Small intestine (tissue), 7 donors: ENCODE data around the gene POLR1G. TPM values are rescaled to one million over a fixed set of nuclear protein-coding genes. Genes with fewer than 3 reads are reported as not detected.
"Not testable (repeated sequence)": the region's sequence is repeated elsewhere in the genome, so short reads cannot be mapped to it uniquely, and the experiment has no call there.

Experiments
- DNase-seq, 2 donors: peaks; one replicate each; pipeline versions ENCODE4 v3.0.0 to v3.0.0-alpha.2; 2013
- FAIRE-seq: peaks from 2 replicates; lab custom pipeline; 2012; peaks lifted over from hg19 to GRCh38; lab: Jason Lieb, UNC
- H3K27ac ChIP-seq, 3 donors: one replicate each; pipeline ENCODE4 v1.5.1; 2013; ENCODE audit warnings: low read length in 2 of 3, mild to moderate bottlenecking in 2 of 3, control low read depth in 1 of 3, inconsistent platforms in 1 of 3, low read depth in 1 of 3, moderate library complexity in 1 of 3
- H3K27me3 ChIP-seq, 3 donors: one replicate each; pipeline ENCODE4 v1.6.1; 2013; ENCODE audit warnings: low read length in 3 of 3, inconsistent platforms in 1 of 3; ENCODE audit not compliant: control insufficient read depth in 3 of 3, insufficient read depth in 3 of 3
- H3K36me3 ChIP-seq, 3 donors: one replicate each; pipeline ENCODE4 v1.6.1; 2013; ENCODE audit warnings: low read length in 3 of 3, inconsistent platforms in 1 of 3, low read depth in 1 of 3, mild to moderate bottlenecking in 1 of 3, moderate library complexity in 1 of 3; ENCODE audit not compliant: control insufficient read depth in 3 of 3, insufficient read depth in 2 of 3
- H3K4me1 ChIP-seq, 3 donors: one replicate each; pipeline ENCODE4 v1.6.1; 2013; ENCODE audit warnings: low read length in 2 of 3, inconsistent platforms in 1 of 3, low read depth in 1 of 3, mild to moderate bottlenecking in 1 of 3, moderate library complexity in 1 of 3; ENCODE audit not compliant: control insufficient read depth in 3 of 3, insufficient read depth in 2 of 3
- H3K4me3 ChIP-seq, 3 donors: one replicate each; pipeline ENCODE4 v1.5.1; 2013; ENCODE audit warnings: low read length in 3 of 3, control low read depth in 1 of 3, inconsistent platforms in 1 of 3, low read depth in 1 of 3, mild to moderate bottlenecking in 1 of 3, moderate library complexity in 1 of 3
- H3K9me3 ChIP-seq, 2 donors: one replicate each; pipeline ENCODE4 v1.6.1; 2013; ENCODE audit warnings: low read depth in 1 of 2, low read length in 1 of 2; ENCODE audit not compliant: control insufficient read depth in 2 of 2, insufficient read depth in 1 of 2
- WGBS, 3 donors: extraction: QIAGEN DNeasy Blood & Tissue Kit; methylation state at CpG; one replicate each; pipeline ENCODE4 v1.1.7; 2013; 5-methylcytosine and 5-hydroxymethylcytosine counted together
- polyA plus RNA-seq, 4 donors: library from polyadenylated mRNA; stranded (reverse) in 3 of 4; unstranded in 1 of 4; fragments of 200-250 nt in 3 of 4; fragments of 120-200 nt in 1 of 4; gene quantifications; one replicate each; pipeline versions ENCODE4 v1.2.1 to v1.2.3, GENCODE V29; 2013
- donor health status: healthy with polysubstance abuse.
- donor health status: control.
- donor health status: control.
- donor health status: Bipolar disorder and iron deficiency.
- donor health status: healthy.

Gene POLR1G
- polyA plus RNA-seq, 4 donors, result 0.27 to 4.1 (median 1.9) TPM

DNA sequence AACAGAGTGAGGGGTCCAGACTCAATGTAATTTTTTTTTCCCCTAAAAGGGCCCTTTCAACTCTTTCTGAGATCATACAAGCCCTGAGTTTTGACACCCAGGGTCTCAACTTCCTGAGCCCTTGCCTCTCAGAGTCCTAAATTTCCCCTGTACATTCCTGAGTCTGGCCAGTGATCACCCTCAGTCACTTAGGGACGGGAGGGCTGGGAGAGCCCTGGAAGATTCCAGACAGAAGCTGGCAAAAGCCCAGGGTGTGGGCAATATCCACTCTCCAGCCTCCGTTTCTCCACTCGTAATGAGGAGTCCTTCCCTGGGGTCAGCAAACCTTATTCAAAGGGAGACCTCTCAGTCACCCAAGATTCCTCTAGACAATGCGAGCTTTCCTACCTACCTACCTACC is 3.2 kb upstream of the POLR1G start:
- Histone ChIP-seq H3K27me3 (peaks cover 0 to 26% (median 0%) of the 10 kb centered on the region in 3 donors), H3K9me3 (no peaks in the 10 kb centered on the region), H3K27ac (no peak overlapping the region), H3K36me3 (peaks cover 0 to 12% (median 0%) of the 10 kb centered on the region in 3 donors), H3K4me3 (no peak overlapping the region), H3K4me1 (peaks cover 0 to 24% (median 4%) of the 10 kb centered on the region in 3 donors)
- FAIRE-seq (no peak), DNase-seq (no peak)
- WGBS, 3 donors, result 67 to 78% (median 72%) methylated on average over 4 of the region's 4 CpGs

DNA sequence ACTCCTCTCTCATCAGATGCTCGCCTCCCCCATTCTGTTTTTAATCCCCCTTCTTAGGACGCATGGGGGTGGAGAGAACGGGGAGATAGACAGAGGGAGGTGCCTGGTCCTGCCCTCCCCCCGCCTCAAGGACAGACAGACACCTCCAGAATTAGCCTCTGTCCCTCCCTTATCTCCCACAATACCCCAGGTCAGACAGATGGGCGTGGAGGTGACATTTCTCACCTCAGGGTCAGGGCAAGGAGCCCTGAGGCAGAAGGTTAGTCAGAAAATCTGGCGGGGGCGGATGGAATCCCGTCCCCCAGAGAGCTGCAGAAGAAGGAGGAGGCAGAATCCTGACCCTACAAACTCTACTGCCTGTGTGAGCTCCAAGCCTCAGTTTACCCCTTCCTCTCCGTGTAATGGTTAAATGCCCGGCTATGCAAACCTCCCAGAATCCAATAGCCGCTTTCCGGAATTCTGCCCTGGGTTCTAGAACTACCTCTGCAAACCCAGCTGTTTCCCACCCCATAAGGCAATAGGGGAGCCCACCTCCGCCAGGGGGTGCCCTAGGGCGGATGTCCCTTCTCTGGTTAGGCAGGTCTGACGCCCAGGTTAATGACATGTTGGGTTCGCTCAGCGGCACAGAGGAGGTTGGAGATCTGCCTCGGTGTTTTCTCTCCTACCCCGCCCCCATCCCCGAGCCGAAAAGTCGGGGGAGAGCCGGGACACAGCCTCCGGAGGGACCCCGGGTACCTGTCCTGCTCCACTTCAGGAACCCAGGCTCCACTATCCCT is 2.5 kb upstream of the POLR1G start:
- peaks cover 0 to 13% (median 0%) of the 10 kb centered on the region in 3 donors for H3K36me3 ChIP-seq
- 19 to 21% (median 21%) methylated on average over 25 of the region's 25 CpGs for WGBS, 3 donors
- FAIRE-seq (no peak), DNase-seq (peak; percentile 71 to 74)
- peaks cover 0 to 26% (median 0%) of the 10 kb centered on the region in 3 donors for H3K27me3 ChIP-seq
- H3K4me1 ChIP-seq, result peaks cover 0 to 20% (median 4%) of the 10 kb centered on the region in 3 donors
- no peaks in the 10 kb centered on the region for H3K9me3 ChIP-seq
- peak overlapping the region in 1 of 3 donors; percentile 92 for H3K27ac ChIP-seq
- peak overlapping the region; percentile 37 to 66 (median 58) for H3K4me3 ChIP-seq

DNA sequence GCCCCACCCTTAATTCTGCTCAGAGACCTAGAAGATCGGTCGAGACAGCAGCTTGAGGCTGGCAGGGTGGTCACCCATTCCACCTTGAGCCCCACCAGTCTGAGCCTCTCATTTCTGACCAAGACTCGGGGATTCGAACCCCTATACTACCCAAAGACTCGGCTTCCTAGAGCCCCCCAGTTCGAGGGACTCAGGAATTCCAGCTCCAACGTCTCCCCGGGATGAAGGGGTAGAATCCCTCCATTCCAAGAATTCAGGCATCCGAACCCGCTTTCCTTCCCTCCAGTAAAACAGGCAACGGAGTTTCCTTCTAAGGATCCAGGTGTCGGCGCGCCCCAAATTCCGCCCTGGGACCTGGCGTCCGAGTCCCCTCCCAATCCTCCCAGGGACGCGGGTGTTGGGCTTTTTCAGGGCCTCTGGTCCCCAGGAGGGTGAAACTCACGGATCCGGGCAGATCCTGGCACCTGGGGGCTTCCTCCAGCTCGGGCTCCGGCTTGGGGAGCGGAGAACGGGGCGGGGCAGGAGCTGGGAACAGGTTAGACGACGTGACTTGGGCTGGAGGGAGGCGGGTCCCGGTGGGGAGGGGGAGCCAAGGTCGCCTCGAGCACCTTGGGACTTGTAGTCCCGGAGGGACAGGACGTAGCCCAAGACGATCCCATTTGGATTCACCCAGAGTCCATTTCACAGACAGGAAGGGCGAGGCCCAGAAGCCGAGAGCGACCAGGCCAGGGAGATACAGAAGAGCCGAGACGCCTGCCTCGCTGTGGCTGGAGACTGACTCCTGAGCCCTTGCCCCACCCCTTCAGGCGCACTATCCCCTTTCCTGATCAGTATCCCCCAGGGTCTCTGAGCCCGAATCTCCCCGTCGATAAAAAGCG is 1.6 kb upstream of the POLR1G start, which contains the start of gene PPP1R13L:
PPP1R13L (minus strand) TSS at position 513 of the 878 bp plus-strand sequence. CDS start 6,751 bp downstream, outside the sequence.
- Histone ChIP-seq H3K4me3 (peak within 1 kb of the TSS; percentile 55 to 66 (median 58)), H3K36me3 (peaks cover 0 to 16% (median 0%) of the 10 kb centered on the region in 3 donors), H3K9me3 (no peaks in the 10 kb centered on the region), H3K27ac (peak within 1 kb of the TSS; percentile 68 to 92 (median 88)), H3K4me1 (peaks cover 0 to 20% (median 4%) of the 10 kb centered on the region in 3 donors), H3K27me3 (peaks cover 0 to 26% (median 0%) of the 10 kb centered on the region in 3 donors)
- FAIRE-seq (no peak), DNase-seq (peak; percentile 92 to 95)
- 3 to 9% (median 6%) methylated on average over 43 to 46 of the region's 46 CpGs for WGBS, 3 donors

GRCh38 chr19:45405435-45406225 is 814 bp upstream of the POLR1G start:
- H3K9me3 ChIP-seq, result no peaks in the 10 kb centered on the region
- H3K27ac ChIP-seq, result peak overlapping the region; percentile 68 to 92 (median 88)
- DNase-seq (peak; percentile 92 to 93), FAIRE-seq (no peak)
- peaks cover 0 to 10% (median 0%) of the 10 kb centered on the region in 3 donors for H3K36me3 ChIP-seq
- peak overlapping the region; percentile 55 to 66 (median 58) for H3K4me3 ChIP-seq
- whole genome bisulfite sequencing, 3 donors, result 0 to 1% (median 0%) methylated on average over 46 to 48 of the region's 48 CpGs
- H3K4me1 ChIP-seq, result peaks cover 0 to 20% (median 4%) of the 10 kb centered on the region in 3 donors
- peaks cover 0 to 26% (median 0%) of the 10 kb centered on the region in 3 donors for H3K27me3 ChIP-seq

GRCh38 chr19:45407091-45407375 is 589 bp downstream of the POLR1G start:
- Histone ChIP-seq H3K4me3 (peak overlapping the region in 2 of 3 donors; percentile 58 to 66), H3K27me3 (peaks cover 0 to 26% (median 0%) of the 10 kb centered on the region in 3 donors), H3K36me3 (peaks cover 0 to 11% (median 0%) of the 10 kb centered on the region in 3 donors), H3K4me1 (peaks cover 0 to 20% (median 4%) of the 10 kb centered on the region in 3 donors), H3K9me3 (no peaks in the 10 kb centered on the region), H3K27ac (no peak overlapping the region)
- WGBS, 3 donors, result 0 to 3% (median 1%) methylated on average over 10 of the region's 10 CpGs
- DNase-seq, result no peak
- FAIRE-seq, result no peak

DNA sequence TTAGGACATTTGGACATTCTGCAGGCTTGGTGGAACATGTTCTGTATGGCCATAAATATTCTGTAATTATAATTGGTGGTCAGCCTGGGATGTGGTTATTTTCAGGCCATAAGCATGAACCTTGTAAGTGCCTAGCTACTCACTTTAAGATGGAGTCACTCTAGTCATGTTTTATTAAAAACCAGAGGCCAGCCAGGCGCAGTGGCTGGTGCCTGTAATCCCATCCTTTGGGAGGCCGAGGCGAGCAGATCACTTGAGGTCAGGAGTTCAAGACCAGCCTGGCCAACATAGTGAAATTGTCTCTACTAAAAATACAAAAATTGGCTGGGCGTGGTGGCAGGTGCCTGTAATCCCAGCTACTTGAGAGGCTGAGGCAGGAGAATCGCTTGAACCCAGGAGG is 1.1 kb downstream of the POLR1G start:
- not testable (repeated sequence) for DNase-seq, H3K4me3 ChIP-seq, H3K27ac ChIP-seq, H3K9me3 ChIP-seq, FAIRE-seq
- H3K27me3 ChIP-seq, result peaks cover 0 to 25% (median 0%) of the 10 kb centered on the region in 3 donors
- peaks cover 0 to 15% (median 4%) of the 10 kb centered on the region in 3 donors for H3K4me1 ChIP-seq
- WGBS, 3 donors, result 64 to 83% (median 76%) methylated on average over 5 of the region's 5 CpGs
- peaks cover 0 to 14% (median 0%) of the 10 kb centered on the region in 3 donors for H3K36me3 ChIP-seq

DNA sequence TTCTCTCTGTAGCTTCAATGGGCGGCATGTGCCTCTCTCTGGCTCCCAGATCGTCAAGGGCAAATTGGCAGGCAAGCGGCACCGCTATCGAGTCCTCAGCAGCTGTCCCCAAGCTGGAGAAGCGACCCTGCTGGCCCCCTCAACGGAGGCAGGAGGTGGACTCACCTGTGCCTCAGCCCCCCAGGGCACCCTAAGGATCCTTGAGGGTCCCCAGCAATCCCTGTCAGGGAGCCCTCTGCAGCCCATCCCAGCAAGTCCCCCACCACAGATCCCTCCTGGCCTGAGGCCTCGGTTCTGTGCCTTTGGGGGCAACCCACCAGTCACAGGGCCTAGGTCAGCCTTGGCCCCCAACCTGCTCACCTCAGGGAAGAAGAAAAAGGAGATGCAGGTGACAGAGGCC is 1.7 kb downstream of the POLR1G start:
- no peak for DNase-seq
- Histone ChIP-seq H3K4me1 (peaks cover 0 to 11% (median 4%) of the 10 kb centered on the region in 3 donors), H3K36me3 (peaks cover 0 to 18% (median under 1%) of the 10 kb centered on the region in 3 donors), H3K27me3 (peaks cover 0 to 20% (median 0%) of the 10 kb centered on the region in 3 donors), H3K9me3 (no peaks in the 10 kb centered on the region), H3K27ac (no peak overlapping the region), H3K4me3 (no peak overlapping the region)
- WGBS, 3 donors, result 89 to 94% (median 92%) methylated on average over 8 of the region's 8 CpGs
- no peak for FAIRE-seq
